BE2C (cell line): Measurements from ENCODE around the gene PRKG1.

ENCODE experiments used
- DNase-seq: peaks from one replicate; pipeline ENCODE4 v3.0.0-alpha.2; 2020
- H3K27me3 ChIP-seq: fragments of 250-450 bp; sonication (Bioruptor Pico); 2 replicates; pipeline ENCODE4 v1.5.1; 2020; ENCODE audit warnings: mild to moderate bottlenecking
- H3K36me3 ChIP-seq: fragments of 250-450 bp; sonication (Bioruptor Pico); 2 replicates; pipeline ENCODE4 v1.5.1; 2020; ENCODE audit warnings: mild to moderate bottlenecking
- H3K4me1 ChIP-seq: fragments of 250-450 bp; sonication (Bioruptor Pico); 2 replicates; pipeline ENCODE4 v1.5.1; 2020
- H3K4me3 ChIP-seq: 2 replicates; pipeline ENCODE4 v1.5.1; 2011; ENCODE audit warnings: low read depth, low read length
- H3K9me3 ChIP-seq: fragments of 250-450 bp; sonication (Bioruptor Pico); 2 replicates; pipeline ENCODE4 v1.5.1; 2020
- CTCF ChIP-seq: IDR thresholded peaks from 2 replicates; pipeline ENCODE4 v1.5.1; 2012; ENCODE audit warnings: mild to moderate bottlenecking, low read depth, low read length

PRKG1 gene

GRCh38 chr10:51188866-51189265 is 114.6 kb downstream of the PRKG1 start:
- Histone ChIP-seq H3K4me3 (no peak overlapping the region), H3K36me3 (no peaks in the 10 kb centered on the region), H3K4me1 (no peaks in the 10 kb centered on the region), H3K9me3 (no peaks in the 10 kb centered on the region), H3K27me3 (no peaks in the 10 kb centered on the region)
- DNase-seq, result no peak
- TF ChIP-seq CTCF, result no peak

GRCh38 chr10:51196508-51197175 is 122.4 kb downstream of the PRKG1 start:
- H3K9me3 ChIP-seq, result no peaks in the 10 kb centered on the region
- TF ChIP-seq CTCF, result no peak
- no peak for DNase-seq
- H3K4me1 ChIP-seq, result no peaks in the 10 kb centered on the region
- no peaks in the 10 kb centered on the region for H3K36me3 ChIP-seq
- H3K4me3 ChIP-seq, result no peak overlapping the region
- H3K27me3 ChIP-seq, result no peaks in the 10 kb centered on the region

GRCh38 chr10:51198170-51198569 is 123.9 kb downstream of the PRKG1 start:
- Histone ChIP-seq H3K36me3 (no peaks in the 10 kb centered on the region), H3K4me1 (no peaks in the 10 kb centered on the region), H3K4me3 (no peak overlapping the region), H3K9me3 (no peaks in the 10 kb centered on the region), H3K27me3 (no peaks in the 10 kb centered on the region)
- no peak for TF ChIP-seq CTCF
- no peak for DNase-seq

GRCh38 chr10:51201947-51202346 is 127.7 kb downstream of the PRKG1 start:
- no peaks in the 10 kb centered on the region for H3K4me1 ChIP-seq
- H3K9me3 ChIP-seq, result no peaks in the 10 kb centered on the region
- H3K36me3 ChIP-seq, result no peaks in the 10 kb centered on the region
- DNase-seq, result no peak
- no peak for TF ChIP-seq CTCF
- no peak overlapping the region for H3K4me3 ChIP-seq
- H3K27me3 ChIP-seq, result no peaks in the 10 kb centered on the region

GRCh38 chr10:51203359-51203758 is 129.1 kb downstream of the PRKG1 start:
- no peak for TF ChIP-seq CTCF
- no peak for DNase-seq
- Histone ChIP-seq H3K36me3 (no peaks in the 10 kb centered on the region), H3K9me3 (no peaks in the 10 kb centered on the region), H3K4me1 (no peaks in the 10 kb centered on the region), H3K27me3 (no peaks in the 10 kb centered on the region), H3K4me3 (no peak overlapping the region)

GRCh38 chr10:51204066-51204465 is 129.8 kb downstream of the PRKG1 start:
- Histone ChIP-seq H3K9me3 (no peaks in the 10 kb centered on the region), H3K4me1 (no peaks in the 10 kb centered on the region), H3K27me3 (no peaks in the 10 kb centered on the region), H3K36me3 (no peaks in the 10 kb centered on the region), H3K4me3 (no peak overlapping the region)
- DNase-seq, result no peak
- TF ChIP-seq CTCF, result no peak
